A673 (cell line): ENCODE measurements around the gene RTN4IP1. TPM values are rescaled to one million over a fixed set of nuclear protein-coding genes. Genes with fewer than 3 reads are reported as not detected.

Experiments
- BruUV-seq: library from RNA; stranded (reverse); fragments of 400-500 nt; replicated peaks from 2 replicates; lab custom pipeline; 2021; lab: Mats Ljungman, UMichigan
- CTCF ChIA-PET: fragments of 300-600 bp; sonication (Branson Sonifier 250); formaldehyde crosslinking; loops from one replicate; lab custom pipeline; 2022; ENCODE audit warnings: antibody characterized with exemption; lab: Charles Lee
- POLR2A ChIA-PET: fragments of 300-600 bp; sonication (Branson Sonifier 250); formaldehyde crosslinking; loops from one replicate; lab custom pipeline; 2022; ENCODE audit warnings: antibody characterized with exemption; ENCODE audit not compliant: low non-redundant PET; lab: Charles Lee
- DNase-seq: peaks from one replicate; pipeline ENCODE4 v3.0.0-alpha.2; 2015; ENCODE audit warnings: low spot score
- H3K27ac ChIP-seq: fragments of 200-600 bp; sonication (generic); 2 replicates; pipeline ENCODE4 v1.5.1; 2016; ENCODE audit warnings: mixed run types, low read depth, mild to moderate bottlenecking, mixed read lengths, antibody characterized with exemption, low read length; ENCODE audit not compliant: poor library complexity, severe bottlenecking
- H3K27me3 ChIP-seq: fragments of 200-600 bp; sonication (generic); replicated peaks from 2 replicates; pipeline ENCODE4 v1.6.1; 2017; ENCODE audit warnings: mixed run types, low read depth, mild to moderate bottlenecking, mixed read lengths, antibody characterized with exemption, low read length; ENCODE audit not compliant: insufficient read depth, poor library complexity
- H3K36me3 ChIP-seq: fragments of 200-600 bp; sonication (generic); 2 replicates; pipeline ENCODE4 v1.6.1; 2016; ENCODE audit warnings: mixed run types, mild to moderate bottlenecking, mixed read lengths, antibody characterized with exemption, low read length; ENCODE audit not compliant: insufficient read depth, poor library complexity, severe bottlenecking
- H3K4me1 ChIP-seq: fragments of 200-600 bp; sonication (generic); 2 replicates; pipeline ENCODE4 v1.6.1; 2017; ENCODE audit warnings: mixed run types, mild to moderate bottlenecking, mixed read lengths, antibody characterized with exemption, low read length; ENCODE audit not compliant: insufficient read depth, poor library complexity, severe bottlenecking
- H3K4me3 ChIP-seq: fragments of 200-600 bp; sonication (generic); 2 replicates; pipeline ENCODE4 v1.5.1; 2016; ENCODE audit warnings: low read depth, mixed run types, mild to moderate bottlenecking, mixed read lengths, low read length; ENCODE audit not compliant: poor library complexity, severe bottlenecking
- H3K9me3 ChIP-seq: fragments of 200-600 bp; sonication (generic); 2 replicates; pipeline ENCODE4 v1.6.1; 2016; ENCODE audit warnings: mixed run types, low read depth, mild to moderate bottlenecking, mixed read lengths, antibody characterized with exemption, low read length; ENCODE audit not compliant: poor library complexity, severe bottlenecking
- CTCF ChIP-seq: fragments of 300-800, 200-600 bp; sonication (generic); conservative IDR thresholded peaks from 2 replicates; pipeline ENCODE4 v1.5.1; 2017; ENCODE audit warnings: low read depth, mild to moderate bottlenecking, antibody characterized with exemption, low read length, moderate library complexity, mixed read lengths
- EZH2 ChIP-seq: fragments of 200-600 bp; sonication (generic); IDR thresholded peaks from 2 replicates; pipeline ENCODE4 v1.6.1; 2017; ENCODE audit warnings: borderline replicate concordance, low read depth, mild to moderate bottlenecking, mixed read lengths, antibody characterized with exemption, low read length; ENCODE audit not compliant: poor library complexity, severe bottlenecking
- intact Hi-C: fragments of 100-400 bp; cut with micrococcal nuclease; formaldehyde crosslinking; loops from one replicate; pipeline ENCODE4 v1.10.0; 2022; ENCODE audit not compliant: unreplicated experiment
- total RNA-seq: library from RNA; stranded (reverse); gene quantifications from 2 replicates; pipeline ENCODE4 v1.2.3, GENCODE V29; 2021

RTN4IP1 gene
- total RNA-seq, 1 experiment from 2014 or later, result 15.7 TPM

DNA sequence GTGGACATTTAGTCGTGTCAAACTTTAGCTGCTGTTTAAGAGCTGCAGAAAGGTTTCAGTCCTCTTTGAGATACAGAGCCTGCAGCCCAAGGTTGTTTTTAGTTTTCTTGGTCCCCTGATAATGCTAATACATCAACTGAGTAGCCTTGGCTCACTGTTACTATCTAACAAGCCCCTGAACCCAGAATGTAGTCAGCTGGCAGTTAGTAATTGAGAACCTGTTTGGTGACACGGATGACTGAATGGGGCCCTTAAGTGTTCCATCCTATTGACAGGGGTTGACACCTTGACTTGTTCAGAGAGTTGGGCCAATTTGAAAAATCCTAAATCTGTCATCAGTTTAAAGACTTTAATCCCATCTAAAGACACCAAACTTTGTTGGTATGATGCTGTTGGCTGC is 2.8 kb downstream of the RTN4IP1 start:
- CTCF ChIA-PET, result no interaction called here

DNA sequence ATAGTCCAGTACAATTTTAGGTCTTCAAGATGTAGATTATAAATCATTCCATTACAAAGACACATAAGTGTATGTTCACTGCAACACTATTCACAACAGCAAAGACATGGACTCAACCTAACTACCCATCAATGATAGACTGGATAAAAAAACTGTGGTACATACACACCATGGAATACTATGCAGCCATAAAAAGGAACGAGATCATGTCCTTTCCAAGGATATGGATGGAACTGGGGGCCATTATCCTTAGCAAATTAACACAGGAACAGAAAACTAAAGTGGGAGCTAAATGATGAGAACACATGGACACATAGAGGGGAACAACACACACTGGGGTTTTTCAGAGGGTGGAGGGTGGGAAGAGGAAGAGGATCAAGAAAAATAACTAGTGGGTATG is 6.3 kb downstream of the RTN4IP1 start:
- POLR2A ChIA-PET, result no interaction called here
- no peak for DNase-seq
- no peaks in the 10 kb centered on the region for H3K9me3 ChIP-seq
- H3K4me3 ChIP-seq, result no peak overlapping the region
- CTCF ChIA-PET, result no interaction called here
- intact Hi-C loops, result no loop called here
- peaks cover 13% of the 10 kb centered on the region for H3K4me1 ChIP-seq
- H3K27ac ChIP-seq, result no peak overlapping the region
- TF ChIP-seq CTCF (no peak), EZH2 (no peak)
- H3K27me3 ChIP-seq, result no peaks in the 10 kb centered on the region
- BruUV-seq, result no TSS peak
- H3K36me3 ChIP-seq, result no peaks in the 10 kb centered on the region

More for the DNA sequence above, 2.8 kb downstream of the RTN4IP1 start:
- POLR2A ChIA-PET, result no interaction called here
- no peak overlapping the region for H3K4me3 ChIP-seq
- no TSS peak for BruUV-seq
- no peak for DNase-seq
- no peak for TF ChIP-seq CTCF
- no peaks in the 10 kb centered on the region for H3K27me3 ChIP-seq
- intact Hi-C loops, result no loop called here
- no peak overlapping the region for H3K27ac ChIP-seq
- H3K36me3 ChIP-seq, result no peaks in the 10 kb centered on the region
- H3K4me1 ChIP-seq, result peaks cover 7% of the 10 kb centered on the region
- no peaks in the 10 kb centered on the region for H3K9me3 ChIP-seq

DNA sequence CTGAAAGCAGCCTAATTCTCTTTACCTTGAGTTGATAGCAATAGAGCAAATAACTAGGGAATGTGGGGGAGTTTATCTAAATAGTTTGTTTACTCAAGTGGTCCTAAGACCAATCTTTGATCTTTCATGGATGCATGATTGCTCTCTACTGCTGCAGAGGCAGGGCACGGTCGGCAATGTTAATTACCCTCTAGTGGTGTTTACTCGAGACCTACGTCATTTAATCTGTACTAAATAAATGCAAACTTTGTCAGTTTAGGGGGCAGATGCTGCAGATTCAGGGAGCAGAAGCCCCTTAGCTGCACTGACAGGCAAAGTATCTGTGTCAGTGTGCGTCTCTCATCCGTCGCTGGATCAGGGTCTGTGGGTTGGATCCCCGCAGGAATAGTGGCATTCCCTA is 6.9 kb downstream of the RTN4IP1 start:
- no TSS peak for BruUV-seq
- intact Hi-C loops, result no loop called here
- no peaks in the 10 kb centered on the region for H3K9me3 ChIP-seq
- peaks cover 12% of the 10 kb centered on the region for H3K4me1 ChIP-seq
- ChIA-PET CTCF (no interaction called here), POLR2A (no interaction called here)
- H3K27ac ChIP-seq, result no peak overlapping the region
- no peaks in the 10 kb centered on the region for H3K27me3 ChIP-seq
- no peak for DNase-seq
- no peak overlapping the region for H3K4me3 ChIP-seq
- TF ChIP-seq EZH2 (no peak), CTCF (no peak)
- H3K36me3 ChIP-seq, result no peaks in the 10 kb centered on the region
